Erythroblast (primary cell): ENCODE results near the gene SYT8.

ENCODE experiments used
- DNase-seq, 2 experiments: peaks; one replicate each; lab custom pipeline; 2025; lab: John Stamatoyannopoulos, UW
- GATA1 ChIP-seq: IDR thresholded peaks from 2 replicates; pipeline ENCODE4 v1.6.1; 2011; ENCODE audit warnings: low read depth, mild to moderate bottlenecking, control low read depth, low read length, moderate library complexity
- POLR2A ChIP-seq: IDR thresholded peaks from 2 replicates; pipeline ENCODE4 v1.6.1; 2011; ENCODE audit warnings: mild to moderate bottlenecking, low read length

SYT8 gene

DNA sequence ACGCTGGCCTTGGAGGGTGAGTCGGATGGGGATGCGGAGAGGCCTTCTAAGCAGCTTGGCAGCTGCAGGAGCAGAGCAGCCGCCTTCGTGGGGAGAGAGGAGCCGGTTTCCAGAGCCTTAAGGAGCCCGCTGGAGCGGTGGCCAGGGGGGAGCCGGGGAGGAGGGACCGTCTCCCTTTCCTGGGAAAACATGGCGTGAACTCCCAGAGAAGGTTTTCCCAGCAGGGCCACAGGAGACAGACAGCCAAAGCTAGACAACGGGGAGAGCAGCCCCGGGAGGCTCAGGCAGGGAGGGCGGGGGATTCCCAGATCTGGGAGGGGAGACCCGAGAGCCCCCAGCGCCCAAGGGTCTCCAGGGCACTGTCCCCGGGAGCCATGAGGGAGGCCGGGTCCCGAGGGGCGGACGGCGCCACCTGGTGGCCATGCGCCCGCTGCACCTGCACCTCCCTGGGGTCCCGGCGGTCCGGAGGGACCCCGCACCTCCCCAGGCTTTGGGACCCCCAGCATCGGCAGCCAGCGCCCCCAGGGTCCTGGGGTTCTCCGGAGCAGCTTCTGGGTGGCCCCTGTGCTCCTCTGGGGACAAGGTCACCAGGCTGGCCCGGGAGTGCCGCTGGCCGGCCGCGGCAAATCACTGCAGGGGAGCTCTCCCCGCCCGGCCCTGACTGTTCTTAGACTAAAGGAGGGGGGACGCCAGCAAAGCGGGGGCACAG, 2.4 kb upstream of the SYT8 start:
- no peak for TF ChIP-seq GATA1
- TF ChIP-seq POLR2A, result no peak
- peak; percentile 34 to 66 for DNase-seq

DNA sequence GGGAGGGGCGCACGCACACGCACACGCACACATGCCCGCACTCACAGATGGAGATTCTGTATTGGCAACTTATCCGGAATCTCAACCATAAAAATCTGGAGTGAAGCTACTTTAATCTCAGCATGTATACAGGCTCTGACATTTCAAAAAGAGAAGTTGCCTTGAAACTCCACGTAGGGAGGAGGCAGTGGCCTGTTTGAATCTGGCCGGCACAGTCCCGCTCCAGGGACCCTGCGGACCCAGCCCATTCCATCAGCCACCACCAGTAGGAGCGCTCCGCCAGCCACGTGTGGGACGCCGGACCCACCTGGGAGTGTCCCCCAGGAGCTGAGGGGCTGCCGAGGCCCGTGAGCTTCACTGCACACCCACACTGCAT, 1.9 kb upstream of the SYT8 start:
- no peak for TF ChIP-seq POLR2A
- TF ChIP-seq GATA1, result no peak
- DNase-seq, result no peak

DNA sequence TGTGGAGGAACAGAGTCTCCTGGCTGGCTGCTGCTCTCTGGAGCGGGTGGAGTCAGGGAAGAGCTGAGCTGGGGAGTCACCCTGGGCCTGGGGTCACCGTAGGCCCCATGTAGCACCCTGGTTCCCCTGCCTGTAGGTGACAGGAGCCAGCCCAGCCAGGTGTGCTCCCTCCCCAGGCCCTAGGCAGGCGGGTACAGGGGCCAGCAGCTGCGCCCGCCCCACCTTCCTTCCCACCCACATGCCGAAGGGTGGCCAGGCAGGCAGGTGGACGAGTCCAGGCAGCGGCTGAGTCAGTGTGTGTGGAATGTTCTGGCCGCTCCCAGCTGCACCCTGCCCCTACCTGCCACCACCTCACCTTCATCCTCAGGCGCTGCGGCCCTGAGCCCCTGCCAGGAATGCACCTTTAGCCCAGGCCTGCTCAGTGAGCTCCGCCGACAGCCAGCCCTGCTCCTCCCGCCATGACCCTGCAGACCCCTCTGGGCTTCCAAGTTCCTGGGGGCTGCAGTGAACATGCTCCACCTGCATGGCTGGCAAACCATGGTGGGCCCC, 654 bp upstream of the SYT8 start:
- DNase-seq, result no peak
- TF ChIP-seq GATA1 (no peak), POLR2A (no peak)

DNA sequence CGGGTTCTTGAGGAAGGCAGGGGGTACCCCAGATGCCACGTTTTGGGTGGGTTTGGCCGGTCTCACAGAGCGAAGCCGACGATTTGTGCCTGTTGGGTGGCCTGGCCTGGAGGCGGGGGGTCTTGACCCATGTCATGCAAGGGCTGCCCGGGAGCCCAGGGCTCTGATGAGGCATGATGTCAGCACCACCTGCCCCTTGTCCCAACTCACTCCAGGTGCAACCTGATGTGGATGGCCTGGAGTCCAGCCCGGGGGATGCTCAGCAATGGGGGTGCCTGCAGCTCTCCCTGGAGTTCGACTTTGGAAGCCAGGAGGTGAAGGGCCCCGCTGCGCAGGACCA, 851 bp downstream of the SYT8 start:
- TF ChIP-seq GATA1 (no peak), POLR2A (no peak)
- no peak for DNase-seq

DNA sequence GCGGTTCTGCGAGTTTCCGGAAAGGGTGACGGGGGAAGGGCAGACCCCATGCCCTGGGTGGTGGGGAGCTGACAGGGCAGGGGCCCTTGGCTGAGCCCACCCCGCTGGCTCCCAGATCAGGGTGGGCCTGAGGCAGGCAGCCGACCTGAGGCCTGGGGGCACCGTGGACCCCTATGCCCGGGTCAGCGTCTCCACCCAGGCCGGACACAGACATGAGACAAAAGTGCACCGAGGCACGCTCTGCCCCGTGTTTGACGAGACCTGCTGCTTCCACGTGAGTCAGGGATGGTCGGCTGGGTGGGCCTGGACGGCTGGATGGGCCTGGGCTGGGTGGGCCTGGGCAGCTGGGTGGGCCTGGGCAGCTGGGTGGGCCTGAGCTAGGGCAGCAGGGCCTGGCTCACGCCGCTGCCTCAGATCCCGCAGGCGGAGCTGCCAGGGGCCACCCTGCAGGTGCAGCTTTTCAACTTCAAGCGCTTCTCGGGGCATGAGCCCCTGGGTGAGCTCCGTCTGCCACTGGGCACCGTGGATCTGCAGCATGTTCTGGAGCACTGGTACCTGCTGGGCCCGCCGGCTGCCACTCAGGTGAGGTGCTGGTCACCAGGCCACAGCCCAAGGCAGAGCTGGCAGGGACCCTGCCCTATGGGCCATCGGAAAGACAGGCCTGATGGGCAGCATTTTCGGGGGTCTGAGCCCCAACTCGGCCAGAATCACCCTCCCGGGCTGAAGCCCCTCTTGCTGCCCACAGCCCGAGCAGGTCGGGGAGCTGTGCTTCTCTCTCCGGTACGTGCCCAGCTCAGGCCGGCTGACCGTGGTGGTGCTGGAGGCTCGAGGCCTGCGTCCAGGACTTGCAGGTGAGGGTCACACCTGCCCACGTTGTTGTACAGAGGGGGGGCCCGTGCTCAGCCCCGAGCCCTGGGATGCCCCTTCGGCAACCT, 1.5 kb downstream of the SYT8 start:
- TF ChIP-seq POLR2A (no peak), GATA1 (no peak)
- no peak for DNase-seq

DNA sequence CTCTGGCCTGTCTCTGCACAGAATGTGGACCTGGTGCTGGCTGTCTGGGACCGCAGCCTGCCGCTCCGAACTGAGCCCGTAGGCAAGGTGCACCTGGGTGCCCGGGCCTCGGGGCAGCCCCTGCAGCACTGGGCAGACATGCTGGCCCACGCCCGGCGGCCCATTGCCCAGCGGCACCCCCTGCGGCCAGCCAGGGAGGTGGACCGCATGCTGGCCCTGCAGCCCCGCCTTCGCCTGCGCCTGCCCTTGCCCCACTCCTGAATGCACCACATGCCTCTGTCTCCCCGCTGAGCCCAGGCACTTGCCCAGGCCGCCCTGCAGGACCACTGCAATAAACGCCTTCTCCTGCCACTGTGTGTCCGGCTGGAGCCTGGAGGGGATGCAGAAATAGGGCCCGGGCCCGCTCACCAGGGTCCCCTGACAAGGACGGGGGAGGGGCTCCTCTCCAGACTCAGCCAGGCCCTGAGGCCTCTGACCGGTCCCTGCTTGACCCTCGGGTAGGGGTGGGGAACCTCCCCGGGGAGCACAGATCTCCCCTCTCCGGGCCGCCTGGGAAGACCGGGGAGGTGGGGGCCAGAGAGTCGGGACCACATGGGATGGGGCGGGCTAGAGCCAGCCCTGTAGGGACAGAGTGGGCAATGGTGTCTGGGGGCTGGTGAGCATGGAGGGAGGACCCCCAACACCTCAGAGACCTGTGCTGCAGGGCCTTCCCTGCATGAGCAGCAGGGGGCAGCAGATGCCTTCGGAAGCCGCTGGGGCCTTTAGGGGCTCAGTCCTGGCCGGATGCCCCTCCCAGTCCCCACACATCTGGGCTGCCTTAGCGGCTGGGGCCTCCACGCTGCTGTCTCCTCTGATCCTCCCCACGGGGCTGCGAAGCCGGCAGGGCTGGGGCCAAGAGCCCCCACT, 2.6 kb downstream of the SYT8 start:
- TF ChIP-seq POLR2A (no peak), GATA1 (no peak)

DNA sequence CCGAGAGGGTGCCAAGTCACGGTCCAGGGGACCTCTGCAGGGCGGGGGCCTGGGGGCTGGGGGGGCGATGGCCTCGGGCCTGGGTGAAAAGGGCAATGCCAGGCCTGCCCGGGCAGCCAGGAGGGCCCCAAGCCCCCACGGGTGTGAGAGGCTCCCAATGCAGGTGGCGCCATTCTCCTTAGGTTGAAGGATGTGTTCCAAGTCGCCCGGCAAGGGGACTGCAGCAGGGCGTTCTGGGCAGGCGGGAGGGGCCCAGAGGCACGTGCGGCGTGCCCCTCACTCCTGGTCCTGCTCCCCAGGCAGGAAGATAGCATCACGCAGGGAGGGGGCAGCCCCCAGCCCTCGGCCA, 3.3 kb downstream of the SYT8 start:
- TF ChIP-seq POLR2A (no peak), GATA1 (no peak)

More for the DNA sequence above, 2.6 kb downstream of the SYT8 start:
- peak; percentile 63 to 73 for DNase-seq

DNA sequence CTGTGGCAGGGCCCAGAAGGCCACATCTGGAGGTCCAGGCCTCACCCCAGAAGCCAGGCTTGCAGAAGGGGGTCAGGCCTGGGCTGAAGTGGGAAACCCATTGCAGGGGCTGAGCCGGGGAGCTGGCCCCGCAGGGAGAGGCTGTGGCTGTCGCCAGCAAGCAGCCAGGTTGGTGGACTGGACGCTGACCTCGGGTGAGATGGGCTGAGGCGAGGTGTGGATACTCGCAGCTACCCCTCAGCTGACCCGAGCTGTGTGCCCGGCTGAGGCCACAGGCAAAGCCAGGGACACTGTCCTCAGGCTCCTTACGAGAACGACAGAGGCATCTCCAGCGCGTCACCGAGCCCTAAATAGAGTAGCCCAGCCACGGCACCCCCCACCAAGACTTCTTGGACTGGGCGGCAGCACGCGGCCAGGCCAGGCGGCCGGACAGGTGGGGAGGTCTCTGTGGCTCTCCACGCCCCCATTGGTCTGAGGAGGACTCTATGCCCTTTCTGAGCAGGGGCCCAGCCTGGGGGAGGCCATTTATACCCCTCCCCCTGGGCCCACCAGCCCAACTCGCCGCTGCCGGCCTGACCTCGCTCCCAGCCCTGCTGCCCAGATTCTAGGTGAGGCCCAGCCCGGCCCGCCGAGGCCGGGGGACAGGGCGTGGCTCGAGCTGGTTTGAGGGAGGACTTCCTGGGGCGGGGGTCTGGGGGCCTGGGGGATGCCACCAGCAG, 3.8 kb downstream of the SYT8 start, which contains the start of gene TNNI2:
Gene TNNI2 (plus strand): TSS at position 556 of the 719 bp plus-strand sequence. CDS start 716 bp downstream, outside the sequence.
- no peak for DNase-seq
- TF ChIP-seq POLR2A (no peak), GATA1 (no peak)

More for the DNA sequence above, 3.3 kb downstream of the SYT8 start:
- DNase-seq, result peak in 1 of 2 experiments; percentile 39

DNA sequence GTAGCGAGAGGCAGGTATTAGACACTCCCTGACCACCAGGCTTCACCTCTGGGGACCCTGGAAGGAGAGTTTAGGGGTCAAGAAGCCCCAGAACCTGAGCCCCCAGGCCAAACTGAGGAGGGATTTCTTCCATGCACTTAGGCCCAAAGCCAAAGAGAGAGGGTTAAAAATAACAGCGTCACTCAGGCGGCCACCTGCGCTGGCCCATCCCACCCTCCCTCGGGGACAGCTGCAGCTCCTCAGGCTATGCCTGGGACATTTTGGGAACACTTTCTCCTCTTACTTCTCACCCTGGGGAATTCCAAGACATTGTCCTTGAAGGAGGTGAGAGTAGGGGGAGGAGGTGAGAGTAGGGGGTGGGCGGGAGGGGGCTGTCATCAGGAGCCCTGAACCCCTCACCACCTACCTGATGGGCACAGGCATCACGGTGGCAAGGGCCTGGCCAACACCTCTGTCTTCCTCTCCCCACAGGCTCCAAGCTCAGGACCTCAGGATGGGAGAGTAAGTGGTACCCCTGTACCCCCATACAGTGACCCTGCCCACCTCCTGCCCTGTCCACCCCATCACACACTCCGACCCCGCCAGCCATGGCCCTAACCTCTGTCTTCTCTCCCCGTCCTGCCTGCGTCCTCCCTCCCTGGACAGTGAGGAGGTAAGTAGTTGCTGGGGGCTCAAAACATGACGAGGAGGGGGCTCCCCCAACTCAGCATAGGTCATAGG, 4.6 kb downstream of the SYT8 start:
- DNase-seq, result no peak
- TF ChIP-seq GATA1, result no peak
- no peak for TF ChIP-seq POLR2A

DNA sequence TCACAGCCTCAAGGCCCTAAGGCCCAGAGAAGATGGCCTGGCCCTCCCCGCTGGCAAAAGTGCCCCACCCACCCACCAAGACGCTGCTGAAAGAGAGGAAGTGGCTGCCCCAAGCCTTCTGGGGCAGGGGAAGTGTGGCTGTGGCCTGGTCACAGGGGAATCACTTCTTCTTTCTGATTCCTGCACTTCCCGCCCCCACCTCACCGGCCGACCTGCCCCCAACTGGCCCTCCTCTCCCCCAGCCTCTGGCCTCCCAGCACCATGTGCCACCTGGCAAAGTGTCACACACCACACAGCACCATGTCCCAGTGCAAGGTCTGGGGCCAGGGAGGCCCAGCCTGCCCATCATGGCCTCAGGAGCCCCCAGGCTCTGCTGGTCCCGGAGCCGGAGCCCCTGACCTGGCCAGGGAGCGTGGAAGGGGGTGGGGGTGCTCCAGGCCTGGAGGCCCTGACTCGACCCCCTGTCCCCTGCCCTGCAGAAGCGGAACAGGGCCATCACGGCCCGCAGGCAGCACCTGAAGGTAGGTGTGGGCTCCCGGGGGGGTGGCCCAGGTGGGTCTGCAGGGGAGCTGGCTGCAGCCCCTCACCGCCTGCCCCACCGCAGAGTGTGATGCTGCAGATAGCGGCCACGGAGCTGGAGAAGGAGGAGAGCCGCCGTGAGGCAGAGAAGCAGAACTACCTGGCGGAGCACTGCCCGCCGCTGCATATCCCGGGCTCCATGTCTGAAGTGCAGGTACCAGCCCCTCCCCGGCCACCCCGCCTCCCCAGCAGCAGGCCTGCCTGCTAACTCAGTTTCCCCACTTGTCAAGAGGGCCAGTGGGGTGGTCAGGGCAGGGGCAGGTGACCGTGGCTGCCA, 5.4 kb downstream of the SYT8 start:
- TF ChIP-seq POLR2A (no peak), GATA1 (no peak)
- peak in 1 of 2 experiments; percentile 15 for DNase-seq
